Measurements from ENCODE around the gene SEMA5B.
A peak's percentile ranks its signal among the peaks of the same experiment; 100 is the strongest.

SEMA5B gene

GRCh38 chr3:122960652-122961051, 66.9 kb downstream of the SEMA5B start:
- DNase-seq (ENCODE audit: low spot score): no peak
- Histone ChIP-seq H3K4me3 (no peak overlapping the region), H3K27ac (peak overlapping the region in 1 of 2 donors; percentile 18)
- no peak for TF ChIP-seq CTCF (IDR thresholded peaks at IDR 0.05)

GRCh38 chr3:122959339-122959738, 68.2 kb downstream of the SEMA5B start:
- DNase-seq (ENCODE audit: low spot score): no peak
- TF ChIP-seq CTCF (IDR thresholded peaks at IDR 0.05): no peak
- Histone ChIP-seq H3K4me3 (no peak overlapping the region), H3K27ac (peak overlapping the region in 1 of 2 donors; percentile 86)

GRCh38 chr3:122957707-122958689, 69.6 kb downstream of the SEMA5B start:
- no peak for DNase-seq (ENCODE audit: low spot score)
- no peak overlapping the region for H3K4me3 ChIP-seq
- no peak for TF ChIP-seq CTCF (IDR thresholded peaks at IDR 0.05)
- H3K27ac ChIP-seq: peak overlapping the region; percentile 80 to 86

- DNase-seq (ENCODE audit: low spot score): no peak
- Histone ChIP-seq H3K4me3 (peak overlapping the region; percentile 26), H3K27ac (peak overlapping the region; percentile 80 to 86)
- TF ChIP-seq CTCF (IDR thresholded peaks at IDR 0.05): no peak
These were observed 70.7 kb downstream of the SEMA5B start for GRCh38 chr3:122956693-122957455.

GRCh38 chr3:122955916-122956692, 71.5 kb downstream of the SEMA5B start:
- DNase-seq (ENCODE audit: low spot score): no peak
- H3K27ac ChIP-seq: peak overlapping the region; percentile 80 to 86
- peak overlapping the region; percentile 26 for H3K4me3 ChIP-seq
- no peak for TF ChIP-seq CTCF (IDR thresholded peaks at IDR 0.05)

GRCh38 chr3:122952520-122952919, 75.0 kb downstream of the SEMA5B start:
- Histone ChIP-seq H3K4me3 (no peak overlapping the region), H3K27ac (peak overlapping the region in 1 of 2 donors; percentile 48)
- no peak for TF ChIP-seq CTCF (IDR thresholded peaks at IDR 0.05)
- no peak for DNase-seq (ENCODE audit: low spot score)

All from coronary artery (tissue), 2 donors.